ENCODE measurements around the gene ISG20. TPM values are rescaled to one million over a fixed set of nuclear protein-coding genes. Genes with fewer than 3 reads are reported as not detected.

Gene ISG20
- total RNA-seq, 1 experiment from 2014 or later, result 0.50 TPM

DNA sequence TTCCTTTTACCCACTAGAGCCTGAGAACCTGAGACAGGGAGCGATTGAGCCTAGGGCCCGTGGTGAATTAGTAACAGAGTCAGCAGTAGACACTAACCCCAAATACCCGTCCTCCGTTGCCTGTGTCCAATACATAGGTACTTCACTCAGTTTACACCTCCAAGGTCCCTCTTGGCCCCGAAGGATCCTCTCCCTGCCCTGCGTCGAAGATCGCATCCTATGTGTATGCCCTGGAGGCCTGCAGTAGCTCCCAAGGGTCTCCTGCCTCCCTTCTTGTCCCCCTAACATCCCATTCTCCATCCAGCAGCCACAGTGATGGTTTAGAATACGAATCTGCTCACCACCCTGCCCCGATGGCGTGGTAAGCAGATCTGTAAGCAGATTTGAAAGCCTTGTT is 67.0 kb downstream of the ISG20 start:
- Histone ChIP-seq H3K4me1 (replicated peaks) (no peaks in the 10 kb centered on the region), H3K27me3 (replicated peaks) (peaks cover 34% of the 10 kb centered on the region), H3K27ac (no peak overlapping the region), H3K36me3 (no peaks in the 10 kb centered on the region), H3K4me3 (no peak overlapping the region), H3K9me3 (replicated peaks) (no peaks in the 10 kb centered on the region)
- DNase-seq (ENCODE audit: low read depth in 1 of 2, low spot score in 2 of 2), result no peak

Other genes with a start within 250 kb of the ISG20 start
- 33.9 and 37.7 TPM in 2 replicates for gene MRPL46, start 171.6 kb upstream of the ISG20 start, total RNA-seq (2014; rRNA removed; shearing (Covaris generic))
- gene MRPS11, start 171.3 kb upstream of the ISG20 start, total RNA-seq (2014; rRNA removed; shearing (Covaris generic)), result 58.2 and 65.3 TPM in 2 replicates
- gene DET1, start 92.3 kb upstream of the ISG20 start, total RNA-seq (2014; rRNA removed; shearing (Covaris generic)), result 4.2 and 5.5 TPM in 2 replicates
- 31.1 and 56.2 TPM in 2 replicates for gene AEN, start 17.7 kb upstream of the ISG20 start, total RNA-seq (2014; rRNA removed; shearing (Covaris generic))
- not detected in 2 replicates for gene ACAN, start 164.4 kb downstream of the ISG20 start, total RNA-seq (2014; rRNA removed; shearing (Covaris generic))